GM18517 (cell line): Measurements from ENCODE around the gene WDR83.
"Not testable (repeated sequence)": the region's sequence is repeated elsewhere in the genome, so short reads cannot be mapped to it uniquely, and the experiment has no call there.

Experiments
- ATAC-seq: cut with Tn5 transposase; IDR thresholded peaks from one replicate; pipeline ENCODE4 v1.9.1; 2021; ENCODE audit warnings: mild to moderate bottlenecking, moderate library complexity; ENCODE audit not compliant: unreplicated experiment

WDR83 gene

DNA sequence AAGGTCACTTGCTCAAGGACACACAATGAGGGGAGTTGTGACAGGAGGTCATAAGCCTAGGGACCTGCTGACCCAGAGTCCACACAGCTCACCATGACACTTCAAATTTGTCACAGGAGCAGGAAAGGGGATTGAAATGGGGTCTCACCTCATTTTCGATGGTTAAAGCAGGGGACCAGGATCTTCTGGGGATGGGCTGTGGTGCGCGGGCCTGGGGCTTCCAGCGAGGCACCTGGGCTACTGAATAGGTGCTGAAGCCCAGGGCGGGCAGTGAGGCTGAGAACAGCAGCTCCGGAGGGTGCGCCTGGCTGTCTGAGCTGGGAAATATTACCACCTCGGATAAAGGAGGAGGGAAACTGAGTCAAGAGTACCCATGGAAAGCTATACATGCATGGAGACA lies 11.1 kb upstream of the WDR83 start:
- ATAC-seq: no peak

GRCh38 chr19:12656899-12657571 lies 9.6 kb upstream of the WDR83 start:
- no peak for ATAC-seq

DNA sequence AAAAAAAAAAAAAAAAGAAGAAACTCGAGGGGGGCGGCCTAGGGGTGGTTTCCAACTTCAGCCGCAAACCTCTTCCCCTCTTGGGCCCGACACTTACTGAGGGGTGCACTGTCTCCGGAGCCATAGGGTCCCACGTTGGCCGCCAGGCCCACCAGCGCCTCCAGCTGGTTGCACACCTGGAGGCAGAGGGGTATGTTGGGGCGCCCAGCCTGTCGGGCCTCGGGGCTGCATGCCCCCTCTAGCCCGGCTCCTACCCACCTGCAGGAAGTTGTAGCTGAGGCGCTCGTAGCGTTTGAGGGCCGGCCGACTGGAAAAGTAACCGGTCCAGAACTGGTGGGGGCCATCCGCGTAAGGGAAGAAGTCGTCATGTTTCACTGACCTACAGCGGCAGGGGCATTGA lies 8.6 kb upstream of the WDR83 start:
- no peak for ATAC-seq

- no peak for ATAC-seq
Observed at GRCh38 chr19:12660980-12661379, 5.6 kb upstream of the WDR83 start.

- ATAC-seq: no peak
Observed at GRCh38 chr19:12664406-12665280, 2.0 kb upstream of the WDR83 start.

DNA sequence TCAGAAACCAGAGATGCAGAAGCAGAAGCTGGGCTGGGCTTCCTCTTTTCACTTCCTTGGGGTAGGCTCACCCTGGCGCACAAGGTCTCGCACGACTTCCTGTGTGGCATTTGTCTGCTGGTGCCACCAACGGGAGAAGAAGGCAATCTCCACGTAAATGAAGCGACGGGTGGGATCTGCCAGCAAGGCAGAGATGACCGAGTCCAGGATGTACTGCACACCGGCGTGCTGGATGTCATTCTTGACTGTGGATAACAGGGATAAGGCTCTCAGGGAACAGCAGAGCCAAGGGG lies 1.4 kb upstream of the WDR83 start:
- no peak for ATAC-seq

DNA sequence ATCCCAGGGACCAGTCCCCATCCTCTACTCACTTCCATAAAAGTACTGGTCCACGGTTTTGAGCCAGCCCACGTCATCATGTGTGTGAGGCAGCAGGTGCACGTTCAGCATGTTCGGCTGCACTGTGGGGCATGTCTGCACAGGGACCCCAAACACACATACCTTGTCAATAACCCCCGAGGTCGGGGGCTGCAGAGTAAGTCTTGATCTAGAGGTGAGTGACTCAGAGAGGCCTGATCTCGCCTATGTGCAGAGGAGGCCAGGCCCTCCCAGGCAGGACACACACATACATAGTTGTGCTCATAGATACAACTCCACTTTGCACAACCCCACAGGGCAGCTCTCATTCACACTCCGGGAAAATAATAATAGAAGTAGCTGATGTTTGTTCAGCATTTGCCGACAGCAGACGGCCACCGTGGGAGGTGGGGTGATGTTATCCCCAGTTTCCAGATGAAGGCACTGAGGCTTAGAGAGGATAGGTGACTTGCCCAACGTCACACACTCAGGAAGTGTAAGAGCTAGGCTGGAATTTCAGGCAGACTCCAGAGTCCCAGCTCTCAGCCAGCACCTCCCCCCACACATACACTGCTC lies 839 bp upstream of the WDR83 start:
- ATAC-seq: no peak

DNA sequence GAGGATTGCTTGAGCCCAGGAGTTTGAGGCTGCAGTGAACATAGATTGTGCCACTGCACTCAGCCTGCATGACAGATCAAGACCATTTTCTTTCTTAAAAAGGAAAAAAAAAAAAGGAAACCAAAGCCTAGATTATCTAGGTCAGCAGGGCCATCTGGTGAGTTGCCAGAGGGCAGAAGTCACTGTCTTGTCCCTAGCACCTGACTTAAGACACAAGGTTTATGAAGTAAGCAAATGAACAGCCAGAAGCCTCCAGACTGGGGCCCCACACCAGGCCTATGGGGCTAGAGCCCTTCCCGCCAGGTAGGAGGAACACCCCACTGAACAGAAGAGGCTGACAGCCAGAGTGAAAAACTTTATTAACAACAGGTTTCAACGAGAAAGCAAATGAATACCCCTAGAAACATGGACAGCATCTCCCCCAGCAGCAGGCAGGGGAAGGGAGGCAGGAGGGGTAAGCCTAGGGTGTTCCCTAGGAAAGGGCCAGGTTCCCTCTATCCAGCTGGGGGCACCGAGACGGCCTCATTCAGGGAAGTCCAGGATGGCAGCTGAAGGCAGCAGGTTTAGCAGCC lies 1.2 kb downstream of the WDR83 start:
- ATAC-seq: no peak

GRCh38 chr19:12668346-12668745 lies 1.7 kb downstream of the WDR83 start:
- no peak for ATAC-seq

- ATAC-seq: no peak
Observed at GRCh38 chr19:12668932-12669269, 2.3 kb downstream of the WDR83 start.

GRCh38 chr19:12669270-12670158 lies 2.9 kb downstream of the WDR83 start:
- ATAC-seq: no peak

- ATAC-seq: no peak
Observed at GRCh38 chr19:12670159-12670928, 3.7 kb downstream of the WDR83 start.

DNA sequence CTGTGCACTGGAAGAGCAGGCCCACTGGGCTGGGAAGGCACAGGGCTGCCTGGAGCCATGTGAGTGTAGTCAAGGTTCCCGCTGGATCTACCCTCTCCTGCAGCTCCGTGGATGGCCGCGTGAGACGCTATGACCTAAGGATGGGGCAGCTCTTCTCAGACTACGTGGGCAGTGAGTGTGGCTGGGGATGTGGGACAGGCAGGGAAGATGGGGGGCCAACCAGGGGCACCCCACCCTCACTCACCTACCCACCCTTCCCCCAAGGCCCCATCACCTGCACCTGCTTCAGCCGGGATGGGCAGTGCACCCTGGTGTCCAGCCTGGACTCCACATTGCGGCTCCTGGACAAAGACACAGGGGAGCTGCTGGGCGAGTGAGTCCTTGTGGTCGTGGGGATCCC lies 6.1 kb downstream of the WDR83 start:
- ATAC-seq: no peak

DNA sequence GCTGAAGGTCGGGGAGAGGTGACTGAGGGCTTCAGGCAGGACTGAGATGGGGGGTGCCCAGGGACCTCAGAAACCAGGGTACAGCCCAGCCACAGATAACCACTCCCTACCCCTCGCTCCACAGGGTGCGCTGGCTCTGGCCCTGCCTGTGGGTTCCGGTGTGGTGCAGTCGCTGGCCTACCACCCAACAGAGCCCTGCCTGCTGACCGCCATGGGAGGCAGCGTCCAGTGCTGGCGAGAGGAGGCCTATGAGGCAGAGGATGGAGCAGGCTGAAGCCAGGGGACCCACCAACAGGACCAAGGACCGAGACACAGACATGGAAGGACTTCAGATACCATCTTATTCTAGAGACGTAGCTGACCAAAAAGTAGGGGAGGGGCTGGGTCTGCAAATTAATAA lies 8.8 kb downstream of the WDR83 start:
- no peak for ATAC-seq

GRCh38 chr19:12675940-12676339 lies 9.3 kb downstream of the WDR83 start:
- ATAC-seq: no peak

GRCh38 chr19:12676384-12676792 lies 9.8 kb downstream of the WDR83 start:
- ATAC-seq: no peak

- no peak for ATAC-seq
Observed at GRCh38 chr19:12676928-12677327, 10.3 kb downstream of the WDR83 start.

DNA sequence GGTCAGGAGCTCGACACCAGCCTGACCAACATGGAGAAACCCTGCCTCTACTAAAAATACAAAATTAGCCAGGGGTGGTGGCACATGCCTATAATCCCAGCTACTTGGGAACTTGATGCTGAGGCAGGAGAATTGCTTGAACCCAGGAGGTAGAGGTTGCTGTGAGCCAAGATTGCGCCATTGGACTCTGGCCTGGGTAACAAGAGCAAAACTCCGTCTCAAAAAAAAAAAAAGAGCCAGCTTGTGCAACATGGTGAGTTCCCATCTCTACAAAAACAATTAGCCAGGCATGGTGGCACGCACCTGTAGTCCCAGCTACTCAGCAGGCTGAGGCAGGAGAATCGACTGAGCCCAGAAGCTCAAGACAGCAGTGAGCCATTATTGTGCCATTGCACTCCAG lies 11.4 kb downstream of the WDR83 start:
- ATAC-seq: not testable (repeated sequence)

- ATAC-seq: no peak
Observed at GRCh38 chr19:12680034-12680433, 13.4 kb downstream of the WDR83 start.
